DND-41 (cell line): ENCODE results near the gene ZFP64.

Experiments used
- ATAC-seq: fragments of 200-7000 bp; cut with Tn5 transposase; 3 replicates; pipeline ENCODE4 v1.9.1; 2021; ENCODE audit warnings: low read depth; ENCODE audit not compliant: insufficient read depth
- DNase-seq: peaks from one replicate; pipeline ENCODE4 v3.0.0-alpha.2; 2020
- H2AFZ ChIP-seq: 2 replicates; pipeline ENCODE4 v1.6.0; 2012; ENCODE audit warnings: low read depth, low read length
- H3K27ac ChIP-seq: 2 replicates; pipeline ENCODE4 v1.5.1; 2012; ENCODE audit warnings: low read length, inconsistent platforms
- H3K27me3 ChIP-seq: fragments of 200-600 bp; sonication (generic); 2 replicates; pipeline ENCODE4 v1.6.0; 2012; ENCODE audit warnings: low read length, mild to moderate bottlenecking, inconsistent platforms; ENCODE audit not compliant: insufficient read depth, poor library complexity
- H3K36me3 ChIP-seq: 2 replicates; pipeline ENCODE4 v1.5.1; 2012; ENCODE audit warnings: low read length, inconsistent platforms; ENCODE audit not compliant: insufficient read depth
- H3K4me1 ChIP-seq: 2 replicates; pipeline ENCODE4 v1.5.1; 2012; ENCODE audit warnings: mild to moderate bottlenecking, low read length; ENCODE audit not compliant: insufficient read depth
- H3K4me2 ChIP-seq: 2 replicates; pipeline ENCODE4 v1.6.0; 2012; ENCODE audit warnings: mild to moderate bottlenecking, moderate library complexity, low read length, inconsistent platforms; ENCODE audit not compliant: insufficient read depth
- H3K4me3 ChIP-seq, 2 experiments: fragments of 200-600 bp in 1 of 2; shearing (Covaris generic) in 1 of 2; 2 replicates each; pipeline ENCODE4 v1.5.1; 2012 to 2016; ENCODE audit warnings: inconsistent platforms in 2 of 2, low read length in 2 of 2, mild to moderate bottlenecking in 2 of 2, low read depth in 1 of 2, moderate library complexity in 1 of 2
- H3K79me2 ChIP-seq: 2 replicates; pipeline ENCODE4 v1.6.0; 2012; ENCODE audit warnings: low read length, inconsistent platforms; ENCODE audit not compliant: insufficient read depth
- H3K9ac ChIP-seq: 2 replicates; pipeline ENCODE4 v1.6.0; 2012; ENCODE audit warnings: low read depth, mild to moderate bottlenecking, inconsistent platforms, low read length, moderate library complexity
- H3K9me3 ChIP-seq: 2 replicates; pipeline ENCODE4 v1.5.1; 2012; ENCODE audit warnings: low read length, moderate library complexity, mild to moderate bottlenecking, inconsistent platforms; ENCODE audit not compliant: insufficient read depth, severe bottlenecking
- H4K20me1 ChIP-seq: 2 replicates; pipeline ENCODE4 v1.6.0; 2012; ENCODE audit warnings: low read length; ENCODE audit not compliant: insufficient read depth
- EZH2 ChIP-seq: IDR thresholded peaks from 3 replicates; pipeline ENCODE4 v1.6.1; 2012; ENCODE audit warnings: borderline replicate concordance, low read depth, mild to moderate bottlenecking, moderate library complexity, low read length, inconsistent platforms; ENCODE audit not compliant: severe bottlenecking
- TF ChIP-seq, protein P1 (sequence below): IDR thresholded peaks from 2 replicates; pipeline ENCODE4 v1.5.1; 2012; ENCODE audit warnings: borderline replicate concordance, low read length, moderate library complexity, mild to moderate bottlenecking; ENCODE audit not compliant: poor library complexity, severe bottlenecking; ENCODE audit errors: extremely low read depth

Gene ZFP64

DNA sequence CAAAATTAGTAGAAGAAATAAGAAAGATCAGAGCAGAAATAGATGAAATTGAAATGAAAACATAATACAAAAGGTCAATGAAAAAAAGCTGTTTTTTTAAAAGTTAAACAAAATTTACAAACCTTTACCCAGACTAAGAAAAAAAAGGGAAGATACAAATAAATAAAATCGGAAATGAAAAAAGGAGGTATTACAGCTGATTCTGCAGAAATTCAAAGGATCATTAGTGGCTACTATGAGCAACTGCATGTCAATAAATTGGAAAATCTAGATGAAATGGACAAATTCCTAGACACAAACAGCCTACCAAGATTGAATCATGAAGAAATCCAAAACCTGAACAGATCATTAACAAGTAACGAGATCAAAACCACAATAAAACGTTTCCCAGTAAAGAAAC is 59.2 kb downstream of the ZFP64 start:
- Histone ChIP-seq H2AFZ (no peak overlapping the region), H4K20me1 (no peaks in the 10 kb centered on the region), H3K4me2 (no peak overlapping the region), H3K79me2 (no peaks in the 10 kb centered on the region), H3K27ac (no peak overlapping the region), H3K36me3 (no peaks in the 10 kb centered on the region), H3K9me3 (peaks cover 1% of the 10 kb centered on the region), H3K4me3 (no peak overlapping the region), H3K27me3 (no peaks in the 10 kb centered on the region), H3K9ac (no peak overlapping the region), H3K4me1 (no peaks in the 10 kb centered on the region)
- TF ChIP-seq, protein P1, sequence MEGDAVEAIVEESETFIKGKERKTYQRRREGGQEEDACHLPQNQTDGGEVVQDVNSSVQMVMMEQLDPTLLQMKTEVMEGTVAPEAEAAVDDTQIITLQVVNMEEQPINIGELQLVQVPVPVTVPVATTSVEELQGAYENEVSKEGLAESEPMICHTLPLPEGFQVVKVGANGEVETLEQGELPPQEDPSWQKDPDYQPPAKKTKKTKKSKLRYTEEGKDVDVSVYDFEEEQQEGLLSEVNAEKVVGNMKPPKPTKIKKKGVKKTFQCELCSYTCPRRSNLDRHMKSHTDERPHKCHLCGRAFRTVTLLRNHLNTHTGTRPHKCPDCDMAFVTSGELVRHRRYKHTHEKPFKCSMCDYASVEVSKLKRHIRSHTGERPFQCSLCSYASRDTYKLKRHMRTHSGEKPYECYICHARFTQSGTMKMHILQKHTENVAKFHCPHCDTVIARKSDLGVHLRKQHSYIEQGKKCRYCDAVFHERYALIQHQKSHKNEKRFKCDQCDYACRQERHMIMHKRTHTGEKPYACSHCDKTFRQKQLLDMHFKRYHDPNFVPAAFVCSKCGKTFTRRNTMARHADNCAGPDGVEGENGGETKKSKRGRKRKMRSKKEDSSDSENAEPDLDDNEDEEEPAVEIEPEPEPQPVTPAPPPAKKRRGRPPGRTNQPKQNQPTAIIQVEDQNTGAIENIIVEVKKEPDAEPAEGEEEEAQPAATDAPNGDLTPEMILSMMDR, result no peak
- TF ChIP-seq EZH2, result no peak
- DNase-seq (no peak), ATAC-seq (no peak)

GRCh38 chr20:52131048-52131643 is 60.4 kb downstream of the ZFP64 start:
- no peak overlapping the region for H2AFZ ChIP-seq
- no peaks in the 10 kb centered on the region for H3K27me3 ChIP-seq
- DNase-seq (no peak), ATAC-seq (no peak)
- H3K4me3 ChIP-seq, result no peak overlapping the region
- no peaks in the 10 kb centered on the region for H3K4me1 ChIP-seq
- no peaks in the 10 kb centered on the region for H3K9me3 ChIP-seq
- H3K9ac ChIP-seq, result no peak overlapping the region
- TF ChIP-seq, protein P1, result no peak
- TF ChIP-seq EZH2, result no peak
- no peak overlapping the region for H3K27ac ChIP-seq
- no peaks in the 10 kb centered on the region for H4K20me1 ChIP-seq
- H3K79me2 ChIP-seq, result no peaks in the 10 kb centered on the region
- H3K36me3 ChIP-seq, result no peaks in the 10 kb centered on the region
- no peak overlapping the region for H3K4me2 ChIP-seq

- TF ChIP-seq EZH2, result no peak
- TF ChIP-seq, protein P1, result no peak
- Histone ChIP-seq H2AFZ (no peak overlapping the region), H3K4me1 (no peaks in the 10 kb centered on the region), H3K9me3 (no peaks in the 10 kb centered on the region), H3K4me3 (no peak overlapping the region), H4K20me1 (no peaks in the 10 kb centered on the region), H3K36me3 (no peaks in the 10 kb centered on the region), H3K4me2 (no peak overlapping the region), H3K9ac (no peak overlapping the region), H3K27me3 (no peaks in the 10 kb centered on the region), H3K27ac (no peak overlapping the region), H3K79me2 (no peaks in the 10 kb centered on the region)
- DNase-seq (no peak), ATAC-seq (no peak)
Measured at GRCh38 chr20:52130406-52130805, 61.2 kb downstream of the ZFP64 start.
